H1 (cell line): ENCODE measurements around the gene AMMECR1L.

Experiments used
- ATF2 ChIP-seq: IDR thresholded peaks from 2 replicates; pipeline ENCODE4 v1.6.1; 2012; ENCODE audit warnings: low read length, inconsistent platforms
- CHD2 ChIP-seq: IDR thresholded peaks from 2 replicates; pipeline ENCODE4 v1.6.1; 2012; ENCODE audit warnings: low read length, improper control_type of control experiment
- CTCF ChIP-seq, 3 experiments: IDR thresholded peaks; 1 replicate in 2 of 3; 2 replicates in 1 of 3; pipeline versions ENCODE4 v1.5.1 to v1.6.1; 2011; ENCODE audit warnings: low read length in 3 of 3, mild to moderate bottlenecking in 3 of 3, inconsistent platforms in 2 of 3, low read depth in 1 of 3, moderate library complexity in 1 of 3; ENCODE audit not compliant: insufficient read depth in 1 of 3; ENCODE audit errors: control extremely low read depth in 1 of 3
- GABPA ChIP-seq: IDR thresholded peaks from 2 replicates; pipeline ENCODE4 v1.6.1; 2011; ENCODE audit warnings: mild to moderate bottlenecking, low read length, moderate library complexity, borderline replicate concordance; ENCODE audit not compliant: insufficient read depth
- JUND ChIP-seq: IDR thresholded peaks from 2 replicates; pipeline ENCODE4 v1.6.1; 2011; ENCODE audit warnings: mild to moderate bottlenecking, improper control_type of control experiment, low read length
- KDM5A ChIP-seq: fragments of 200-600 bp; IDR thresholded peaks from 2 replicates; pipeline ENCODE4 v1.7.1; 2012; ENCODE audit warnings: mild to moderate bottlenecking, low read length, inconsistent platforms, mixed read lengths
- MAX ChIP-seq: IDR thresholded peaks from 2 replicates; pipeline ENCODE4 v1.6.1; 2012; ENCODE audit warnings: inconsistent platforms
- NRF1 ChIP-seq: IDR thresholded peaks from 2 replicates; pipeline ENCODE4 v1.6.1; 2011; ENCODE audit warnings: mild to moderate bottlenecking, low read depth, low read length, improper control_type of control experiment
- POLR2AphosphoS5 ChIP-seq: IDR thresholded peaks from 2 replicates; pipeline ENCODE4 v1.6.1; 2011; ENCODE audit warnings: low read depth, low read length
- RAD21 ChIP-seq, 2 experiments: IDR thresholded peaks in 1 of 2; conservative IDR thresholded peaks in 1 of 2; 2 replicates each; pipeline ENCODE4 v1.6.1; 2011; ENCODE audit warnings: low read depth in 2 of 2, low read length in 2 of 2, improper control_type of control experiment in 1 of 2, inconsistent platforms in 1 of 2, mild to moderate bottlenecking in 1 of 2, moderate library complexity in 1 of 2
- SIN3A ChIP-seq, 2 experiments: IDR thresholded peaks in 1 of 2; conservative IDR thresholded peaks in 1 of 2; 2 replicates each; pipeline ENCODE4 v1.6.1; 2011 to 2012; ENCODE audit warnings: low read length in 2 of 2, improper control_type of control experiment in 1 of 2, low read depth in 1 of 2, mild to moderate bottlenecking in 1 of 2

- TF ChIP-seq CTCF (IDR thresholded peaks at IDR 0.05; ENCODE audit: control extremely low read depth in 1 of 3, insufficient read depth in 1 of 3, low read depth in 1 of 3, low read length in 3 of 3) = no peak
- no peak for TF ChIP-seq NRF1
- no peak for TF ChIP-seq MAX
- no peak for TF ChIP-seq KDM5A
- no peak for TF ChIP-seq GABPA
- TF ChIP-seq ATF2 = no peak
- no peak for TF ChIP-seq POLR2AphosphoS5
- TF ChIP-seq JUND = no peak
- no peak for TF ChIP-seq CHD2
- no peak for TF ChIP-seq SIN3A (conservative IDR thresholded peaks at IDR 0.05 in 1 of 2, IDR thresholded peaks at IDR 0.05 in 1 of 2; ENCODE audit: low read depth in 1 of 2, low read length in 2 of 2)
- TF ChIP-seq RAD21 (IDR thresholded peaks at IDR 0.05 in 1 of 2, conservative IDR thresholded peaks at IDR 0.05 in 1 of 2; ENCODE audit: low read depth in 2 of 2, low read length in 2 of 2) = no peak
Observed at GRCh38 chr2:127853671-127854070, 32.1 kb downstream of the AMMECR1L start.
